Astrocyte (in vitro differentiated cells and primary cell): ENCODE measurements around the gene PLCB4. TPM values are rescaled to one million over a fixed set of nuclear protein-coding genes. Genes with fewer than 3 reads are reported as not detected.

Source experiments
- DNase-seq: peaks from one replicate; pipeline ENCODE4 v3.0.0-alpha.2; 2010; ENCODE audit warnings: low read depth
- FAIRE-seq: peaks from 2 replicates; lab custom pipeline; 2011; peaks lifted over from hg19 to GRCh38; lab: Jason Lieb, UNC
- H2AFZ ChIP-seq: 2 replicates; pipeline ENCODE4 v1.6.0; 2012; ENCODE audit warnings: low read depth, low read length, inconsistent platforms
- H3K27ac ChIP-seq: 2 replicates; pipeline ENCODE4 v1.5.1; 2011; ENCODE audit warnings: low read depth, low read length, inconsistent platforms
- H3K27me3 ChIP-seq: 2 replicates; pipeline ENCODE4 v1.6.0; 2011; ENCODE audit warnings: low read length, inconsistent platforms; ENCODE audit not compliant: insufficient read depth
- H3K36me3 ChIP-seq: 2 replicates; pipeline ENCODE4 v1.5.1; 2011; ENCODE audit warnings: low read length, inconsistent platforms; ENCODE audit not compliant: insufficient read depth
- H3K4me1 ChIP-seq: 2 replicates; pipeline ENCODE4 v1.5.1; 2011; ENCODE audit warnings: low read length, inconsistent platforms; ENCODE audit not compliant: insufficient read depth
- H3K4me2 ChIP-seq: 2 replicates; pipeline ENCODE4 v1.6.0; 2012; ENCODE audit warnings: low read length, inconsistent platforms
- H3K4me3 ChIP-seq: 2 replicates; pipeline ENCODE4 v1.5.1; 2011; ENCODE audit warnings: low read depth, mild to moderate bottlenecking, low read length, inconsistent platforms; ENCODE audit not compliant: insufficient read depth
- H3K79me2 ChIP-seq: 2 replicates; pipeline ENCODE4 v1.6.0; 2012; ENCODE audit warnings: mild to moderate bottlenecking, low read length, inconsistent platforms; ENCODE audit not compliant: insufficient read depth
- H3K9ac ChIP-seq: 2 replicates; pipeline ENCODE4 v1.6.0; 2012; ENCODE audit warnings: mild to moderate bottlenecking, low read length, inconsistent platforms
- H3K9me3 ChIP-seq: 2 replicates; pipeline ENCODE4 v1.5.1; 2012; ENCODE audit warnings: low read depth, mild to moderate bottlenecking, low read length, inconsistent platforms; ENCODE audit not compliant: insufficient read depth
- H4K20me1 ChIP-seq: 2 replicates; pipeline ENCODE4 v1.6.0; 2012; ENCODE audit warnings: low read length, inconsistent platforms; ENCODE audit not compliant: insufficient read depth
- H3K27ac Mint-ChIP-seq: one replicate; pipeline ENCODE4 v1.8.0; 2021; ENCODE audit warnings: mild to moderate bottlenecking, mixed read lengths; ENCODE audit not compliant: unreplicated experiment
- H3K27me3 Mint-ChIP-seq: one replicate; pipeline ENCODE4 v1.8.0; 2021; ENCODE audit warnings: low read depth, mixed read lengths; ENCODE audit not compliant: unreplicated experiment
- H3K36me3 Mint-ChIP-seq: one replicate; pipeline ENCODE4 v1.8.0; 2021; ENCODE audit warnings: low read depth, mixed read lengths; ENCODE audit not compliant: unreplicated experiment
- H3K4me1 Mint-ChIP-seq: one replicate; pipeline ENCODE4 v1.8.0; 2021; ENCODE audit warnings: low read depth, mixed read lengths; ENCODE audit not compliant: unreplicated experiment
- H3K4me3 Mint-ChIP-seq: one replicate; pipeline ENCODE4 v1.8.0; 2021; ENCODE audit warnings: mild to moderate bottlenecking, moderate library complexity, mixed read lengths; ENCODE audit not compliant: unreplicated experiment
- H3K9me3 Mint-ChIP-seq: one replicate; pipeline ENCODE4 v1.8.0; 2021; ENCODE audit warnings: mild to moderate bottlenecking, mixed read lengths; ENCODE audit not compliant: unreplicated experiment
- CTCF ChIP-seq: IDR thresholded peaks from 2 replicates; pipeline ENCODE4 v1.5.1; 2011; ENCODE audit warnings: low read depth, mild to moderate bottlenecking, inconsistent platforms, low read length, moderate library complexity; ENCODE audit not compliant: insufficient read depth
- EZH2 ChIP-seq: IDR thresholded peaks from 2 replicates; pipeline ENCODE4 v1.6.1; 2012; ENCODE audit warnings: mild to moderate bottlenecking, low read length, inconsistent platforms; ENCODE audit not compliant: insufficient read depth
- total RNA-seq: library from RNA; stranded (reverse); gene quantifications from 2 replicates; pipeline ENCODE4 v1.2.1, GENCODE V29; 2021

Gene PLCB4
- total RNA-seq, 1 donor from 2014 or later: 58.2 TPM

GRCh38 chr20:9276966-9277468 is 208.1 kb downstream of the PLCB4 start:
- Histone ChIP-seq H3K9ac (no peak overlapping the region), H3K27me3 (no peaks in the 10 kb centered on the region), H3K27ac (no peak overlapping the region), H3K4me1 (no peaks in the 10 kb centered on the region), H3K79me2 (no peaks in the 10 kb centered on the region), H3K4me3 (no peak overlapping the region), H4K20me1 (no peaks in the 10 kb centered on the region), H2AFZ (no peak overlapping the region), H3K36me3 (no peaks in the 10 kb centered on the region), H3K9me3 (no peaks in the 10 kb centered on the region), H3K4me2 (no peak overlapping the region)
- FAIRE-seq (no peak), DNase-seq (no peak)
- no peaks in the 10 kb centered on the region for H3K27me3 Mint-ChIP-seq
- H3K4me1 Mint-ChIP-seq: peaks cover 7% of the 10 kb centered on the region
- no peak for TF ChIP-seq EZH2
- no peaks in the 10 kb centered on the region for H3K9me3 Mint-ChIP-seq
- no peak overlapping the region for H3K4me3 Mint-ChIP-seq
- peaks cover 10% of the 10 kb centered on the region for H3K36me3 Mint-ChIP-seq
- H3K27ac Mint-ChIP-seq: no peak overlapping the region

- Mint-ChIP-seq H3K4me1 (peaks cover 2% of the 10 kb centered on the region), H3K27me3 (no peaks in the 10 kb centered on the region), H3K4me3 (no peak overlapping the region), H3K27ac (no peak overlapping the region), H3K9me3 (no peaks in the 10 kb centered on the region), H3K36me3 (peaks cover 10% of the 10 kb centered on the region)
- H3K9ac ChIP-seq: no peak overlapping the region
- no peak overlapping the region for H3K4me3 ChIP-seq
- H4K20me1 ChIP-seq: no peaks in the 10 kb centered on the region
- no peak overlapping the region for H3K27ac ChIP-seq
- H3K9me3 ChIP-seq: no peaks in the 10 kb centered on the region
- H3K4me2 ChIP-seq: no peak overlapping the region
- FAIRE-seq: no peak
- no peak overlapping the region for H2AFZ ChIP-seq
- no peaks in the 10 kb centered on the region for H3K79me2 ChIP-seq
- DNase-seq: no peak
- no peak for TF ChIP-seq CTCF
- no peaks in the 10 kb centered on the region for H3K36me3 ChIP-seq
- no peaks in the 10 kb centered on the region for H3K27me3 ChIP-seq
- H3K4me1 ChIP-seq: no peaks in the 10 kb centered on the region
Observed at GRCh38 chr20:9279918-9280401, 211.1 kb downstream of the PLCB4 start.

GRCh38 chr20:9280666-9281065 is 211.8 kb downstream of the PLCB4 start:
- H3K4me1 ChIP-seq: no peaks in the 10 kb centered on the region
- Mint-ChIP-seq H3K36me3 (peaks cover 5% of the 10 kb centered on the region), H3K9me3 (no peaks in the 10 kb centered on the region), H3K4me3 (no peak overlapping the region), H3K4me1 (peaks cover 2% of the 10 kb centered on the region), H3K27me3 (no peaks in the 10 kb centered on the region), H3K27ac (no peak overlapping the region)
- no peak for TF ChIP-seq CTCF
- no peak for TF ChIP-seq EZH2
- no peaks in the 10 kb centered on the region for H3K9me3 ChIP-seq
- no peak for DNase-seq
- H3K36me3 ChIP-seq: no peaks in the 10 kb centered on the region
- no peaks in the 10 kb centered on the region for H3K27me3 ChIP-seq
- no peak overlapping the region for H3K4me3 ChIP-seq
- no peaks in the 10 kb centered on the region for H4K20me1 ChIP-seq
- H3K9ac ChIP-seq: no peak overlapping the region
- FAIRE-seq: no peak
- no peak overlapping the region for H3K27ac ChIP-seq
- H3K79me2 ChIP-seq: no peaks in the 10 kb centered on the region
- H2AFZ ChIP-seq: no peak overlapping the region
- H3K4me2 ChIP-seq: no peak overlapping the region
